Pancreas (tissue), 10 donors: ENCODE results near the gene CREBRF. TPM values are rescaled to one million over a fixed set of nuclear protein-coding genes. Genes with fewer than 3 reads are reported as not detected.
"Not testable (repeated sequence)": the region's sequence is repeated elsewhere in the genome, so short reads cannot be mapped to it uniquely, and the experiment has no call there.

Source experiments
- ATAC-seq, 4 donors: fragments of 200-7000 bp; cut with Tn5 transposase; one replicate each; pipeline versions ENCODE4 v1.8.0 to v1.9.1; 2020; ENCODE audit warnings: mild to moderate bottlenecking in 4 of 4, moderate library complexity in 4 of 4
- DNase-seq, 6 donors: peaks; one replicate each; pipeline ENCODE4 v3.0.0-alpha.2; 2020
- FAIRE-seq: peaks from 2 replicates; lab custom pipeline; 2012; peaks lifted over from hg19 to GRCh38; lab: Jason Lieb, UNC
- H3K27ac ChIP-seq, 4 donors: fragments of 200-600 bp; sonication (generic); 1 replicate in 3 of 4; 2 replicates in 1 of 4; pipeline versions ENCODE4 v1.5.0 to v1.8.0; 2020
- H3K27me3 ChIP-seq, 4 donors: fragments of 200-600 bp; one replicate each; pipeline ENCODE4 v1.8.0; 2021
- H3K36me3 ChIP-seq, 3 donors: fragments of 200-600 bp; sonication (generic) in 1 of 3; one replicate each; pipeline versions ENCODE4 v1.5.0 to v1.8.0; 2020 to 2021
- H3K4me1 ChIP-seq, 3 donors: fragments of 200-600 bp; one replicate each; pipeline ENCODE4 v1.8.0; 2021
- H3K4me3 ChIP-seq, 4 donors: fragments of 200-600 bp; sonication (generic) in 2 of 4; one replicate each; pipeline versions ENCODE4 v1.5.0 to v1.8.0; 2020 to 2021
- H3K9me3 ChIP-seq, 4 donors: fragments of 200-600 bp; one replicate each; pipeline ENCODE4 v1.8.0; 2021
- CTCF ChIP-seq, 4 donors: fragments of 200-600 bp; sonication (generic) in 3 of 4; IDR thresholded peaks; one replicate each; pipeline versions ENCODE4 v1.5.0 to v1.8.0; 2021; ENCODE audit warnings: antibody characterized with exemption in 4 of 4
- WGBS, 2 donors: extraction: QIAGEN DNeasy Blood & Tissue Kit; methylation state at CpG; one replicate each; pipeline ENCODE4 v1.1.7; 2013; 5-methylcytosine and 5-hydroxymethylcytosine counted together
- intact Hi-C, 3 donors: fragments of 100-400 bp; cut with DNase I; formaldehyde crosslinking; loops; one replicate each; pipeline versions ENCODE4 v1.11.1 to v1.14.2; 2022
- polyA plus RNA-seq, 2 donors: library from polyadenylated mRNA; stranded (reverse); fragments of 200-250 nt; gene quantifications; one replicate each; pipeline ENCODE4 v1.2.3, GENCODE V29; 2013
- total RNA-seq, 6 donors: library from RNA; stranded (reverse); fragmentation: NEBNext Ultra II Directional in 4 of 6; extraction: Animal tissue kit (Norgen Biotek cat#: 25700) in 4 of 6; gene quantifications; one replicate each; pipeline versions ENCODE4 v1.2.1 to v1.2.4, GENCODE V29; 2021 to 2023
- donor health status: healthy with polysubstance abuse.
- donor health status: DM: no; HTN: no; CAD: no; lungs with moderate emphysema.
- donor health status: DM: no; HTN: no; CAD: no.
- donor health status: control.
- donor health status: control.
- donor health status: Bipolar disorder and iron deficiency.
- donor health status: DM: yes; HTN: yes; CAD: no.
- donor health status: DM: no; HTN: no; CAD: no.
- donor health status: DM: no; HTN: no; CAD: no.
- donor health status: DM: yes; HTN: yes; CAD: no.

CREBRF gene
- total and polyA plus RNA-seq, 8 donors: 3.6 to 21.4 (median 11.3) TPM

GRCh38 chr5:173152547-173152946 is 96.4 kb downstream of the CREBRF start:
- peaks cover 0 to 27% (median 6%) of the 10 kb centered on the region in 3 donors for H3K36me3 ChIP-seq

GRCh38 chr5:173153842-173154241 is 97.7 kb downstream of the CREBRF start:
- FAIRE-seq (no peak), ATAC-seq (no peak), DNase-seq (no peak)
- Histone ChIP-seq H3K27ac (no peak overlapping the region), H3K27me3 (no peaks in the 10 kb centered on the region), H3K4me1 (no peaks in the 10 kb centered on the region), H3K9me3 (no peaks in the 10 kb centered on the region), H3K4me3 (no peak overlapping the region), H3K36me3 (peaks cover 0 to 21% (median 4%) of the 10 kb centered on the region in 3 donors)
- intact Hi-C loops: no loop called here
- WGBS, 2 donors: 91 to 96% methylated on average over 7 of the region's 7 CpGs
- TF ChIP-seq CTCF (IDR thresholded peaks at IDR 0.05): no peak

More at GRCh38 chr5:173152547-173152946, 96.4 kb downstream of the CREBRF start:
- Histone ChIP-seq H3K27me3 (no peaks in the 10 kb centered on the region), H3K9me3 (no peaks in the 10 kb centered on the region), H3K27ac (no peak overlapping the region), H3K4me3 (no peak overlapping the region), H3K4me1 (no peaks in the 10 kb centered on the region)
- no peak for TF ChIP-seq CTCF (IDR thresholded peaks at IDR 0.05)
- 93 to 99% methylated on average over 5 of the region's 5 CpGs for WGBS, 2 donors
- DNase-seq: no peak
- FAIRE-seq: no peak
- no peak for ATAC-seq
- intact Hi-C loops: no loop called here

- H3K27ac ChIP-seq, H3K27me3 ChIP-seq, H3K9me3 ChIP-seq, FAIRE-seq, DNase-seq, intact Hi-C loops, H3K4me3 ChIP-seq, ATAC-seq, H3K4me1 ChIP-seq: not testable (repeated sequence)
- 94 to 95% methylated on average over 5 of the region's 5 CpGs for WGBS, 2 donors
- peaks cover 2 to 14% (median 4%) of the 10 kb centered on the region in 3 donors for H3K36me3 ChIP-seq
Observed at GRCh38 chr5:173154619-173155018, 98.5 kb downstream of the CREBRF start.

- intact Hi-C loops: no loop called here
- Histone ChIP-seq H3K27ac (no peak overlapping the region), H3K4me1 (no peaks in the 10 kb centered on the region), H3K36me3 (peaks cover 2 to 16% (median 4%) of the 10 kb centered on the region in 3 donors), H3K4me3 (no peak overlapping the region), H3K27me3 (no peaks in the 10 kb centered on the region), H3K9me3 (no peaks in the 10 kb centered on the region)
- no peak for ATAC-seq
- no peak for TF ChIP-seq CTCF (IDR thresholded peaks at IDR 0.05)
- FAIRE-seq: no peak
- WGBS, 2 donors: 23 to 81% methylated on average over 2 of the region's 2 CpGs
- DNase-seq: no peak
Observed at GRCh38 chr5:173155912-173156311, 99.8 kb downstream of the CREBRF start.

GRCh38 chr5:173158366-173158765 is 102.2 kb downstream of the CREBRF start:
- H3K4me3 ChIP-seq: no peak overlapping the region
- H3K27ac ChIP-seq: no peak overlapping the region
- DNase-seq: no peak
- 74 to 89% methylated on average over 8 of the region's 8 CpGs for whole genome bisulfite sequencing, 2 donors
- FAIRE-seq: no peak
- H3K9me3 ChIP-seq: no peaks in the 10 kb centered on the region
- H3K27me3 ChIP-seq: no peaks in the 10 kb centered on the region
- no peak for ATAC-seq
- peaks cover 2 to 22% (median 4%) of the 10 kb centered on the region in 3 donors for H3K36me3 ChIP-seq
- no peak for TF ChIP-seq CTCF (IDR thresholded peaks at IDR 0.05)
- intact Hi-C loops: no loop called here
- no peaks in the 10 kb centered on the region for H3K4me1 ChIP-seq
